IMR-90 (cell line): Measurements from ENCODE around the gene GRIFIN. TPM values are rescaled to one million over a fixed set of nuclear protein-coding genes. Genes with fewer than 3 reads are reported as not detected.

Experiments used
- ATAC-seq: fragments of 200-7000 bp; cut with Tn5 transposase; 2 replicates; pipeline ENCODE4 v1.9.1; 2020; ENCODE audit warnings: low read depth, mild to moderate bottlenecking, moderate library complexity
- BruUV-seq: library from RNA; stranded (reverse); fragments of 400-500 nt; replicated peaks from 2 replicates; lab custom pipeline; 2021; lab: Mats Ljungman, UMichigan
- CTCF ChIA-PET: fragments of 300-600 bp; formaldehyde crosslinking; extraction: SDS; loops from one replicate; lab custom pipeline; 2021; ENCODE audit warnings: antibody characterized with exemption; lab: Yijun Ruan, JAX
- POLR2A ChIA-PET: fragments of 300-600 bp; sonication (Branson Sonifier 250); formaldehyde crosslinking; loops from one replicate; lab custom pipeline; 2022; ENCODE audit warnings: antibody characterized with exemption; ENCODE audit not compliant: unreplicated experiment; lab: Charles Lee
- DNase-seq: peaks from one replicate; pipeline ENCODE4 v3.0.0; 2013
- H2AFZ ChIP-seq: replicated peaks from 2 replicates; pipeline ENCODE3; 2013; ENCODE audit warnings: low read length, mild to moderate bottlenecking; ENCODE audit not compliant: poor library complexity
- H2AK5ac ChIP-seq: 2 replicates; pipeline ENCODE4 v1.6.1; 2013; ENCODE audit warnings: low read depth, low read length, inconsistent platforms
- H2AK9ac ChIP-seq: replicated peaks from 2 replicates; pipeline ENCODE3; 2013; ENCODE audit warnings: mild to moderate bottlenecking, low read depth, low read length, moderate library complexity; ENCODE audit not compliant: poor library complexity
- H2BK120ac ChIP-seq: 2 replicates; pipeline ENCODE4 v1.6.1; 2013; ENCODE audit warnings: low read depth, low read length, inconsistent platforms
- H2BK15ac ChIP-seq: 3 replicates; pipeline ENCODE4 v1.6.1; 2013; ENCODE audit warnings: low read depth, low read length, inconsistent platforms
- H2BK20ac ChIP-seq: 2 replicates; pipeline ENCODE4 v1.6.1; 2013; ENCODE audit warnings: low read depth, mild to moderate bottlenecking, inconsistent platforms, low read length, moderate library complexity
- H2BK5ac ChIP-seq: 2 replicates; pipeline ENCODE4 v1.6.1; 2013; ENCODE audit warnings: mild to moderate bottlenecking, low read depth, low read length, inconsistent platforms; ENCODE audit not compliant: poor library complexity, severe bottlenecking
- H3K14ac ChIP-seq: replicated peaks from 2 replicates; pipeline ENCODE4 v1.6.1; 2013; ENCODE audit warnings: low read depth, low read length, inconsistent platforms
- H3K18ac ChIP-seq: 2 replicates; pipeline ENCODE4 v1.6.1; 2013; ENCODE audit warnings: low read depth, low read length, control low read depth
- H3K23ac ChIP-seq: 2 replicates; pipeline ENCODE4 v1.6.1; 2013; ENCODE audit warnings: low read depth, low read length, inconsistent platforms
- H3K27ac ChIP-seq: 2 replicates; pipeline ENCODE4 v1.5.1; 2013; ENCODE audit warnings: mild to moderate bottlenecking, control low read depth, low read length; ENCODE audit not compliant: insufficient read depth
- H3K27me3 ChIP-seq: 2 replicates; pipeline ENCODE4 v1.6.1; 2013; ENCODE audit warnings: low read length; ENCODE audit not compliant: control insufficient read depth, insufficient read depth
- H3K36me3 ChIP-seq: 2 replicates; pipeline ENCODE4 v1.6.1; 2013; ENCODE audit warnings: low read length, mixed read lengths; ENCODE audit not compliant: control insufficient read depth, insufficient read depth
- H3K4ac ChIP-seq: 2 replicates; pipeline ENCODE4 v1.6.1; 2013; ENCODE audit warnings: low read depth, low read length, inconsistent platforms
- H3K4me1 ChIP-seq: 2 replicates; pipeline ENCODE4 v1.6.1; 2013; ENCODE audit warnings: low read length, mixed read lengths; ENCODE audit not compliant: control insufficient read depth, insufficient read depth
- H3K4me2 ChIP-seq: 2 replicates; pipeline ENCODE4 v1.6.1; 2013; ENCODE audit warnings: low read depth, mild to moderate bottlenecking, control low read depth, low read length, moderate library complexity
- H3K4me3 ChIP-seq: 2 replicates; pipeline ENCODE4 v1.5.1; 2013; ENCODE audit warnings: low read depth, mild to moderate bottlenecking, control low read depth, low read length, moderate library complexity; ENCODE audit not compliant: insufficient read depth
- H3K56ac ChIP-seq: 2 replicates; pipeline ENCODE4 v1.6.1; 2013; ENCODE audit warnings: low read length, inconsistent platforms; ENCODE audit not compliant: insufficient read depth; ENCODE audit errors: extremely low read depth
- H3K79me1 ChIP-seq, 2 experiments: 2 replicates each; pipeline ENCODE4 v1.6.1; 2013; ENCODE audit warnings: low read length in 2 of 2, inconsistent platforms in 1 of 2, low read depth in 1 of 2
- H3K9ac ChIP-seq: 2 replicates; pipeline ENCODE4 v1.6.1; 2013; ENCODE audit warnings: low read depth, low read length, control low read depth
- H3K9me1 ChIP-seq: 2 replicates; pipeline ENCODE4 v1.6.1; 2013; ENCODE audit warnings: low read length, inconsistent platforms; ENCODE audit not compliant: insufficient read depth
- H3K9me3 ChIP-seq: 2 replicates; pipeline ENCODE4 v1.6.1; 2013; ENCODE audit warnings: low read length; ENCODE audit not compliant: control insufficient read depth, insufficient read depth
- H4K20me1 ChIP-seq: 2 replicates; pipeline ENCODE4 v1.6.1; 2013; ENCODE audit warnings: low read length, inconsistent platforms; ENCODE audit not compliant: insufficient read depth
- H4K5ac ChIP-seq: 2 replicates; pipeline ENCODE4 v1.6.1; 2013; ENCODE audit warnings: mild to moderate bottlenecking, low read depth, low read length, control low read depth
- H4K8ac ChIP-seq, 2 experiments: 2 replicates each; pipeline ENCODE4 v1.6.1; 2013; ENCODE audit warnings: low read depth in 2 of 2, low read length in 2 of 2, control low read depth in 1 of 2, inconsistent platforms in 1 of 2
- H4K91ac ChIP-seq: 2 replicates; pipeline ENCODE4 v1.6.1; 2013; ENCODE audit warnings: low read depth, low read length, inconsistent platforms; ENCODE audit not compliant: insufficient read depth
- BHLHE40 ChIP-seq: fragments of 150-350 bp; IDR thresholded peaks from 2 replicates; pipeline ENCODE4 v1.6.1; 2016; ENCODE audit warnings: mild to moderate bottlenecking, low read depth, low read length
- CEBPB ChIP-seq: IDR thresholded peaks from 2 replicates; pipeline ENCODE4 v1.6.1; 2012; ENCODE audit warnings: low read depth, low read length, improper control_type of control experiment
- CHD1 ChIP-seq: IDR thresholded peaks from 2 replicates; pipeline ENCODE4 v1.6.1; 2012; ENCODE audit warnings: low read depth, low read length, improper control_type of control experiment
- MAFK ChIP-seq: IDR thresholded peaks from 2 replicates; pipeline ENCODE4 v1.6.1; 2012; ENCODE audit warnings: low read depth, low read length, improper control_type of control experiment
- MAZ ChIP-seq: IDR thresholded peaks from 2 replicates; pipeline ENCODE4 v1.6.1; 2012; ENCODE audit warnings: low read depth, mild to moderate bottlenecking, low read length, improper control_type of control experiment, moderate library complexity, borderline replicate concordance
- MXI1 ChIP-seq: IDR thresholded peaks from 2 replicates; pipeline ENCODE4 v1.6.1; 2012; ENCODE audit warnings: low read depth, mild to moderate bottlenecking, low read length, moderate library complexity, borderline replicate concordance
- RAD21 ChIP-seq: IDR thresholded peaks from 2 replicates; pipeline ENCODE4 v1.6.1; 2012; ENCODE audit warnings: low read length, improper control_type of control experiment
- RFX5 ChIP-seq: IDR thresholded peaks from 2 replicates; pipeline ENCODE4 v1.8.0; 2012; ENCODE audit warnings: low read depth, mild to moderate bottlenecking, low read length, moderate library complexity
- SMC3 ChIP-seq: fragments of 150-350 bp; IDR thresholded peaks from 2 replicates; pipeline ENCODE4 v1.6.1; 2016; ENCODE audit warnings: low read depth, mild to moderate bottlenecking, antibody characterized with exemption, low read length, moderate library complexity
- WGBS, 2 experiments: methylation state at CpG; one replicate each; pipeline versions ENCODE4 v1.1.5 to v1.1.7; 2013; ENCODE audit warnings: missing lambda C conversion rate in 2 of 2; ENCODE audit not compliant: insufficient read length in 1 of 2; ENCODE audit errors: extremely low coverage in 2 of 2; 5-methylcytosine and 5-hydroxymethylcytosine counted together
- dilution Hi-C: fragments of 300-500 bp; cut with HindIII; formaldehyde crosslinking; loops from one replicate; pipeline ENCODE4 v1.14.3; 2018; ENCODE audit warnings: low sequenced_read_pairs; ENCODE audit not compliant: unreplicated experiment
- in situ Hi-C: fragments of 300-500 bp; cut with MboI; formaldehyde crosslinking; loops from 3 replicates; pipeline ENCODE4 v1.14.3; 2019; ENCODE audit warnings: low sequenced_read_pairs, inconsistent platforms, mixed read lengths
- intact Hi-C: fragments of 100-400 bp; cut with micrococcal nuclease; formaldehyde crosslinking; loops from 2 replicates; pipeline ENCODE4 v1.10.0; 2022
- polyA plus RNA-seq, 3 experiments: library from polyadenylated mRNA; depleted of rRNA; stranded (reverse); fragments of >200 nt; gene quantifications; 2 replicates each; pipeline ENCODE4 v1.2.3, GENCODE V29; 2012; ENCODE audit warnings: low replicate concordance in 1 of 3
- total RNA-seq: library from RNA; depleted of rRNA; stranded (reverse); fragments of >200 nt; gene quantifications from 2 replicates; pipeline ENCODE4 v1.2.3, GENCODE V29; 2012
- TF ChIP-seq, protein P1 (sequence below): fragments of 150-350 bp; IDR thresholded peaks from 2 replicates; pipeline ENCODE4 v1.6.1; 2016; ENCODE audit warnings: low read depth, mild to moderate bottlenecking, low read length, moderate library complexity, borderline replicate concordance
- TF ChIP-seq, protein P2 (sequence below): fragments of 150-350 bp; IDR thresholded peaks from 2 replicates; pipeline ENCODE4 v1.6.1; 2017; ENCODE audit warnings: mild to moderate bottlenecking, antibody characterized with exemption, low read length, low read depth

GRIFIN gene
- total and polyA plus RNA-seq, 2 of the 4 experiments (the other 2 are of a cell fraction) = not detected

DNA sequence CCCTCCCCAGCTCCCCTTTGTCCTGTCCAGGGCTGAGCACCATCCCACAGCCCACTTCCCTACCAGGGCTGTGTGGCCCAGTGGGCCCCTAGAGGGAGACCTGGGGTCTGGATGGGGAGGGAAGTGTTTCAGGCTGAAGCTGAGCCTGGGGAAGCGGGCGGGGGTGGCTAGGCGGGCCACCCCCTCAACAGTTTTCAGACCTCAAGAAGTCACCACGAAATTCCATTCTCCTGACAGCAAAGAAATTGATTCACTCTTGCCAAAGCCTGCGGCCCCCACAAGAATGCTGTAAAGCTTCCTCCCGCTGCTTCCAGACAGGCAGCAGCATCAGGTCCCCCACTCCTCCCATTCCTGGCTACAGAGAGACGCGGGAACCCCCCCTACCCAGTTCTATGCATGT lies 40.8 kb upstream of the GRIFIN start (continued):
- TF ChIP-seq MAZ = peak; percentile 83; the same call in 1 of the 2 replicates

- ChIA-PET POLR2A (no interaction called here), CTCF (no interaction called here)
- peaks cover 1% of the 10 kb centered on the region; the same call in 1 of the 2 replicates for H3K27me3 ChIP-seq
- no peak overlapping the region for H3K4me2 ChIP-seq
- H3K36me3 ChIP-seq = no peaks in the 10 kb centered on the region
- 0 out of 2 replicates have a peak, but pooled peaks cover 9% of the 10 kb centered on the region for H4K20me1 ChIP-seq
- H2BK15ac ChIP-seq = peak overlapping the region; percentile 75; the same call in 2 of the 3 replicates
- dilution Hi-C loops (no loop called here), in situ Hi-C loops (no loop called here), intact Hi-C loops (loop anchor here (2.0 kb wide), 1 partner anchor 17 kb away; no protein-coding TSS in a partner anchor)
- peak overlapping the region; percentile 81 for H2AFZ ChIP-seq
- peak overlapping the region; percentile 60; a peak in 2 of 4 replicates for H4K8ac ChIP-seq
- H3K23ac ChIP-seq = peak overlapping the region; percentile 51
- peak overlapping the region; percentile 99 for H2AK9ac ChIP-seq
- WGBS, 2 experiments = no CpG with 5 or more reads among the region's 8 CpGs
- no peak overlapping the region; the same call in 1 of the 2 replicates for H3K27ac ChIP-seq
- peak overlapping the region; percentile 76 for H2BK5ac ChIP-seq
- H3K18ac ChIP-seq = no peak overlapping the region; the same call in 1 of the 2 replicates
- BruUV-seq = no TSS peak
- H3K79me1 ChIP-seq = peaks cover 0 to 8% of the 10 kb centered on the region in 2 experiments; a peak in 2 of 4 replicates
- peak overlapping the region; percentile 94 for H3K14ac ChIP-seq
- H2BK20ac ChIP-seq = peak overlapping the region; percentile 96
- DNase-seq (no peak), ATAC-seq (no peak)
- H3K4ac ChIP-seq = peak overlapping the region; percentile 95
- H3K9me1 ChIP-seq = peaks cover 16% of the 10 kb centered on the region
- peaks cover 27% of the 10 kb centered on the region for H3K4me1 ChIP-seq
- H3K56ac ChIP-seq = 0 out of 2 replicates have a peak overlapping the region, but pooled peaks have one; percentile 6
- H4K91ac ChIP-seq = peak overlapping the region; percentile 94
- peak overlapping the region; percentile 99 for H2BK120ac ChIP-seq
- TF ChIP-seq RFX5 (no peak), MXI1 (no peak), MAFK (no peak), CEBPB (no peak), RAD21 (no peak), MAZ (no peak), SMC3 (no peak), CHD1 (no peak), BHLHE40 (no peak)
- TF ChIP-seq, protein P1, sequence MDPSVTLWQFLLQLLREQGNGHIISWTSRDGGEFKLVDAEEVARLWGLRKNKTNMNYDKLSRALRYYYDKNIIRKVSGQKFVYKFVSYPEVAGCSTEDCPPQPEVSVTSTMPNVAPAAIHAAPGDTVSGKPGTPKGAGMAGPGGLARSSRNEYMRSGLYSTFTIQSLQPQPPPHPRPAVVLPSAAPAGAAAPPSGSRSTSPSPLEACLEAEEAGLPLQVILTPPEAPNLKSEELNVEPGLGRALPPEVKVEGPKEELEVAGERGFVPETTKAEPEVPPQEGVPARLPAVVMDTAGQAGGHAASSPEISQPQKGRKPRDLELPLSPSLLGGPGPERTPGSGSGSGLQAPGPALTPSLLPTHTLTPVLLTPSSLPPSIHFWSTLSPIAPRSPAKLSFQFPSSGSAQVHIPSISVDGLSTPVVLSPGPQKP = no peak
- TF ChIP-seq, protein P2, sequence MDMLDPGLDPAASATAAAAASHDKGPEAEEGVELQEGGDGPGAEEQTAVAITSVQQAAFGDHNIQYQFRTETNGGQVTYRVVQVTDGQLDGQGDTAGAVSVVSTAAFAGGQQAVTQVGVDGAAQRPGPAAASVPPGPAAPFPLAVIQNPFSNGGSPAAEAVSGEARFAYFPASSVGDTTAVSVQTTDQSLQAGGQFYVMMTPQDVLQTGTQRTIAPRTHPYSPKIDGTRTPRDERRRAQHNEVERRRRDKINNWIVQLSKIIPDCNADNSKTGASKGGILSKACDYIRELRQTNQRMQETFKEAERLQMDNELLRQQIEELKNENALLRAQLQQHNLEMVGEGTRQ = no peak
- peak overlapping the region; percentile 99 for H2AK5ac ChIP-seq
- no peak overlapping the region for H3K9ac ChIP-seq
- H3K9me3 ChIP-seq = no peaks in the 10 kb centered on the region
- no peak overlapping the region for H3K4me3 ChIP-seq
- peak overlapping the region; percentile 30; the same call in 1 of the 2 replicates for H4K5ac ChIP-seq
Observed at GRCh38 chr7:2516194-2516555, 40.0 kb upstream of the GRIFIN start.
